Kidney (tissue), 14 donors: ENCODE data around the gene TGFBR3. TPM values are rescaled to one million over a fixed set of nuclear protein-coding genes. Genes with fewer than 3 reads are reported as not detected.

ENCODE experiments used
- DNase-seq, 5 donors: peaks; one replicate each; pipeline ENCODE4 v3.0.0-alpha.2; 2013 to 2020
- FAIRE-seq: peaks from 2 replicates; lab custom pipeline; 2012; peaks lifted over from hg19 to GRCh38; lab: Jason Lieb, UNC
- H3K27ac ChIP-seq, 2 donors: one replicate each; pipeline ENCODE4 v1.7.0; 2013; ENCODE audit warnings: low read depth in 2 of 2, low read length in 2 of 2, inconsistent platforms in 1 of 2
- H3K27me3 ChIP-seq: one replicate; pipeline ENCODE4 v1.7.1; 2013; ENCODE audit warnings: low read length, inconsistent platforms; ENCODE audit not compliant: control insufficient read depth, insufficient read depth
- H3K36me3 ChIP-seq, 3 donors: one replicate each; pipeline versions ENCODE4 v1.7.0 to v1.7.1; 2013; ENCODE audit warnings: low read length in 3 of 3, control low read depth in 1 of 3, inconsistent platforms in 1 of 3; ENCODE audit not compliant: insufficient read depth in 3 of 3, control insufficient read depth in 2 of 3
- H3K4me1 ChIP-seq, 3 donors: one replicate each; pipeline versions ENCODE4 v1.7.0 to v1.7.1; 2013; ENCODE audit warnings: low read length in 3 of 3, inconsistent platforms in 1 of 3, low read depth in 1 of 3; ENCODE audit not compliant: control insufficient read depth in 2 of 3, insufficient read depth in 2 of 3
- H3K4me3 ChIP-seq, 3 donors: one replicate each; pipeline versions ENCODE4 v1.7.0 to v1.8.1; 2013; ENCODE audit warnings: low read length in 3 of 3, control low read depth in 1 of 3, inconsistent platforms in 1 of 3
- H3K9ac ChIP-seq, 3 donors: one replicate each; pipeline versions ENCODE4 v1.7.0 to v1.7.1; 2013; ENCODE audit warnings: low read length in 3 of 3, control low read depth in 1 of 3, inconsistent platforms in 1 of 3
- H3K9me3 ChIP-seq, 3 donors: one replicate each; pipeline versions ENCODE4 v1.7.0 to v1.7.1; 2013; ENCODE audit warnings: low read length in 3 of 3, control low read depth in 1 of 3, inconsistent platforms in 1 of 3; ENCODE audit not compliant: control insufficient read depth in 2 of 3, insufficient read depth in 1 of 3
- intact Hi-C: fragments of 100-400 bp; cut with DNase I; formaldehyde crosslinking; loops from one replicate; pipeline ENCODE4 v1.11.1; 2022
- polyA plus RNA-seq: library from polyadenylated mRNA; stranded (reverse); fragments of 350-450 nt; fragmentation: Illumina TruSeq; extraction: RNeasy Lipid Tissue Mini Kit (QIAGEN cat#74804); gene quantifications from one replicate; pipeline ENCODE4 v1.2.3, GENCODE V29; 2014; ENCODE audit warnings: low read depth, low replicate concordance; ENCODE audit not compliant: insufficient read depth
- total RNA-seq: library from RNA; stranded (reverse); fragmentation: NEBNext Ultra II Directional; extraction: Animal tissue kit (Norgen Biotek cat#: 25700); gene quantifications from one replicate; pipeline ENCODE4 v1.2.1, GENCODE V29; 2021
- TF ChIP-seq, protein P1 (sequence below): IDR thresholded peaks from 3 replicates; pipeline ENCODE4 v1.5.1; 2012; ENCODE audit warnings: mild to moderate bottlenecking, moderate library complexity, borderline replicate concordance; ENCODE audit not compliant: insufficient read depth; ENCODE audit errors: extremely low read depth
- donor health status: control.
- donor health status: control.
- donor health status: control.
- donor health status: control.
- donor health status: control.
- donor health status: DM: yes; HTN: yes; CAD: no.
- donor health status: Normal renal cell carcinoma (clear cell type).

TGFBR3 gene
- total and polyA plus RNA-seq, 2 donors from 2014 or later, result 15.8 to 57.9 TPM

DNA sequence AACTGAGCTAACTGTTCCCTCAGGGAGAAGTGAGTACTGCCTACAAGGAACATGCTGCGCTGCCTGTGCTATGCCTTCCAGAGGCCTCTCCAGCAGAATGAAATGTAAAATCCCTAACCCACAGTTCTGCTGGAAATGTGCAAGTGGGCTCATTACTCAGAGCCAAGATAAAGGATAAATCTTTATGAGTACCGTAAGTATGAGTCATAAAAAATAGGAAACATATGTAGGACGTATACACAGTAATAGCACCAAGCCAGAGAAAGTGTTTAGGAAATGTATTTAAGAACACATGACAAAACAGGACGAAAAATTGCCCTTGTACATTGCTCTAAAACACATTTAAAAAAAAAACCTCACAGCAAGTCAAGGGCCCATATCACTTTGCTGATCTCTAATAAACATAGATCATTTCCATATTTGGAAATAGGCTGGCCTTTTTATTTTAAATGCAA is 104.6 kb downstream of the TGFBR3 start:
- Histone ChIP-seq H3K4me1 (peaks cover 4 to 19% (median 10%) of the 10 kb centered on the region in 3 donors), H3K27ac (peak overlapping the region in 1 of 2 donors; percentile 49), H3K27me3 (no peaks in the 10 kb centered on the region), H3K9ac (no peak overlapping the region), H3K36me3 (peaks cover 0 to 2% (median 0%) of the 10 kb centered on the region in 3 donors), H3K9me3 (no peaks in the 10 kb centered on the region), H3K4me3 (no peak overlapping the region)
- TF ChIP-seq, protein P1, sequence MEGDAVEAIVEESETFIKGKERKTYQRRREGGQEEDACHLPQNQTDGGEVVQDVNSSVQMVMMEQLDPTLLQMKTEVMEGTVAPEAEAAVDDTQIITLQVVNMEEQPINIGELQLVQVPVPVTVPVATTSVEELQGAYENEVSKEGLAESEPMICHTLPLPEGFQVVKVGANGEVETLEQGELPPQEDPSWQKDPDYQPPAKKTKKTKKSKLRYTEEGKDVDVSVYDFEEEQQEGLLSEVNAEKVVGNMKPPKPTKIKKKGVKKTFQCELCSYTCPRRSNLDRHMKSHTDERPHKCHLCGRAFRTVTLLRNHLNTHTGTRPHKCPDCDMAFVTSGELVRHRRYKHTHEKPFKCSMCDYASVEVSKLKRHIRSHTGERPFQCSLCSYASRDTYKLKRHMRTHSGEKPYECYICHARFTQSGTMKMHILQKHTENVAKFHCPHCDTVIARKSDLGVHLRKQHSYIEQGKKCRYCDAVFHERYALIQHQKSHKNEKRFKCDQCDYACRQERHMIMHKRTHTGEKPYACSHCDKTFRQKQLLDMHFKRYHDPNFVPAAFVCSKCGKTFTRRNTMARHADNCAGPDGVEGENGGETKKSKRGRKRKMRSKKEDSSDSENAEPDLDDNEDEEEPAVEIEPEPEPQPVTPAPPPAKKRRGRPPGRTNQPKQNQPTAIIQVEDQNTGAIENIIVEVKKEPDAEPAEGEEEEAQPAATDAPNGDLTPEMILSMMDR, result no peak
- FAIRE-seq (no peak), DNase-seq (peak in 2 of 5 donors; percentile 33 to 44)
- intact Hi-C loops, result no loop called here

DNA sequence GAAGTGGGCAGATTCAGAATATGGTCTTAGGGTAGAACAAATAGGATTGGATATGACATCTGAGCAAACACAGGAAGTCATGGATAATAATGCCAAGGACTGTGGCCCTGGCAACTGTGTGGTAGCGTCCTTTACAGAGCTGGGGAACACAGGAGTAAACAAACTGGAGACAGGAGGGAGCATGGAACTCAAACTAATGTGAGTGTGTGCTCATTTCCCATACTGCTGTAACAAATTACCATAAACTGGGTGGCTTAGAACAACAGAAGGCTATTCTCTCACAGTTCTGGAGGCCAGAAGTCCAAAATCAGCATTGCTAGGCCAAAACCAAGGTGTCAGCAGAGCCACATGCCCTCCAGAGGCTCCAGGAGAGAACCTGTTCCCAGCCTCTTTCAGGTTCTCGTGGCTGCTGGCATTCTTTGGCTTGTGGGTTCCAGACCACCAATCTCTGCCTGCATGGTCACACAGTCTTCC is 106.4 kb downstream of the TGFBR3 start:
- Histone ChIP-seq H3K27ac (no peak overlapping the region), H3K36me3 (peaks cover 0 to 2% (median 0%) of the 10 kb centered on the region in 3 donors), H3K9me3 (no peaks in the 10 kb centered on the region), H3K4me1 (peaks cover 4 to 19% (median 11%) of the 10 kb centered on the region in 3 donors), H3K4me3 (no peak overlapping the region), H3K9ac (no peak overlapping the region), H3K27me3 (no peaks in the 10 kb centered on the region)
- TF ChIP-seq, protein P1, result no peak
- no peak for DNase-seq
- no peak for FAIRE-seq
- intact Hi-C loops, result no loop called here

DNA sequence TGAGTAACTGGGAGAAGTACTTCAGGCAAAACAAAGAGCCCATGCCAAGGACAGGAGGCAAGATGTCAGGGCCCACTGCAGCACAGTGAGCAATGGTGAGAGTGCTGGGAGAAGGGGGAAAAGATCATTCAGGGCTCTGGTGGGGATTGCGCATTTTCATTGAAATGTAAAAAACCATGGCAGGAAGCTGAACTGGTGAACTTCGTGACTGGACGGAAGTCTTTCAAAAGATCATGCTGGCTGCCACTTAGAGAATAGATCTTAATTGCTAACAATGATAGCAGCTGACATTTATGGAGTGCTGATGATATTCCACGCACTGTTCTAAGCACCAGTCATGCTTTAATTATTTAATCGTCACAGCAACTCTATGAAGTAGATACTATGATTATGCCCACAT is 107.0 kb downstream of the TGFBR3 start:
- Histone ChIP-seq H3K9ac (no peak overlapping the region), H3K9me3 (no peaks in the 10 kb centered on the region), H3K36me3 (peaks cover 0 to 2% (median 0%) of the 10 kb centered on the region in 3 donors), H3K4me1 (peaks cover 4 to 19% (median 11%) of the 10 kb centered on the region in 3 donors), H3K27ac (peak overlapping the region in 1 of 2 donors; percentile 14), H3K27me3 (no peaks in the 10 kb centered on the region), H3K4me3 (no peak overlapping the region)
- DNase-seq, result no peak
- no peak for FAIRE-seq
- intact Hi-C loops, result no loop called here
- TF ChIP-seq, protein P1, result no peak
